H1 (cell line): Measurements from ENCODE around the gene PMFBP1. TPM values are rescaled to one million over a fixed set of nuclear protein-coding genes. Genes with fewer than 3 reads are reported as not detected.

ENCODE experiments used
- CTCF ChIA-PET: fragments of 300-600 bp; sonication (Branson Sonifier 250); formaldehyde crosslinking; loops from one replicate; lab custom pipeline; 2021; ENCODE audit not compliant: partially characterized antibody; lab: Charles Lee
- POLR2A ChIA-PET: fragments of 300-600 bp; sonication (Branson Sonifier 250); formaldehyde crosslinking; loops from one replicate; lab custom pipeline; 2021; ENCODE audit warnings: inconsistent platforms; ENCODE audit not compliant: partially characterized antibody; lab: Charles Lee
- DNase-seq, 2 experiments: peaks; one replicate each; pipeline versions ENCODE4 v3.0.0 to v3.0.0-alpha.2; 2010 to 2022; ENCODE audit warnings: low spot score in 2 of 2, low read depth in 1 of 2, mixed read lengths in 1 of 2
- FAIRE-seq: peaks from 2 replicates; lab custom pipeline; 2011; peaks lifted over from hg19 to GRCh38; lab: Jason Lieb, UNC
- H2AFZ ChIP-seq: 2 replicates; pipeline ENCODE4 v1.8.1; 2012; ENCODE audit warnings: low read length, inconsistent platforms
- H2AK5ac ChIP-seq: 2 replicates; pipeline ENCODE4 v1.6.1; 2013; ENCODE audit warnings: low read depth, low read length
- H2BK120ac ChIP-seq: replicated peaks from 2 replicates; pipeline ENCODE3; 2013; ENCODE audit warnings: low read depth, low read length, inconsistent platforms
- H2BK12ac ChIP-seq: 2 replicates; pipeline ENCODE4 v1.6.1; 2013; ENCODE audit warnings: low read depth, low read length
- H2BK15ac ChIP-seq: 2 replicates; pipeline ENCODE4 v1.6.1; 2013; ENCODE audit warnings: low read length
- H2BK20ac ChIP-seq: 2 replicates; pipeline ENCODE4 v1.6.1; 2013; ENCODE audit warnings: low read length
- H2BK5ac ChIP-seq: 2 replicates; pipeline ENCODE4 v1.6.1; 2013; ENCODE audit warnings: low read depth, low read length
- H3K14ac ChIP-seq: 2 replicates; pipeline ENCODE4 v1.6.1; 2013; ENCODE audit warnings: inconsistent platforms; ENCODE audit not compliant: insufficient read length
- H3K18ac ChIP-seq: 2 replicates; pipeline ENCODE4 v1.6.1; 2013; ENCODE audit warnings: low read length; ENCODE audit errors: extremely low read depth
- H3K23ac ChIP-seq: 2 replicates; pipeline ENCODE4 v1.6.1; 2013; ENCODE audit warnings: inconsistent platforms; ENCODE audit not compliant: insufficient read length
- H3K23me2 ChIP-seq: 2 replicates; pipeline ENCODE4 v1.6.1; 2013; ENCODE audit warnings: low read depth, low read length
- H3K27ac ChIP-seq: 2 replicates; pipeline ENCODE4 v1.6.1; 2011; ENCODE audit warnings: low read depth, low read length, inconsistent platforms
- H3K27me3 ChIP-seq, 4 experiments: replicated peaks in 1 of 4; 1 replicate in 1 of 4; 2 replicates in 3 of 4; pipeline versions ENCODE4 v1.6.1 to v1.8.1; 2011 to 2013; ENCODE audit warnings: low read length in 3 of 4, mild to moderate bottlenecking in 3 of 4, inconsistent platforms in 2 of 4, mixed read lengths in 2 of 4, moderate library complexity in 1 of 4; ENCODE audit not compliant: control insufficient read depth in 3 of 4, insufficient read depth in 3 of 4; ENCODE audit errors: extremely low read depth in 1 of 4
- H3K36me3 ChIP-seq, 4 experiments: 2 replicates each; pipeline versions ENCODE4 v1.6.1 to v1.8.1; 2011 to 2013; ENCODE audit warnings: mild to moderate bottlenecking in 4 of 4, low read length in 3 of 4, moderate library complexity in 2 of 4, control low read depth in 1 of 4, inconsistent platforms in 1 of 4; ENCODE audit not compliant: insufficient read depth in 4 of 4, control insufficient read depth in 2 of 4
- H3K4ac ChIP-seq: replicated peaks from 2 replicates; pipeline ENCODE3; 2013; ENCODE audit warnings: low read length, low read depth, mixed read lengths, inconsistent platforms; ENCODE audit not compliant: insufficient read length
- H3K4me1 ChIP-seq, 4 experiments: replicated peaks in 1 of 4; 1 replicate in 1 of 4; 2 replicates in 3 of 4; pipeline versions ENCODE4 v1.6.1 to v1.8.1; 2011 to 2013; ENCODE audit warnings: low read length in 3 of 4, inconsistent platforms in 2 of 4, mixed read lengths in 1 of 4; ENCODE audit not compliant: insufficient read depth in 4 of 4, control insufficient read depth in 3 of 4
- H3K4me2 ChIP-seq, 2 experiments: 2 replicates each; pipeline versions ENCODE4 v1.6.1 to v1.8.1; 2011 to 2013; ENCODE audit warnings: low read depth in 2 of 2, low read length in 2 of 2, control low read depth in 1 of 2, inconsistent platforms in 1 of 2, mild to moderate bottlenecking in 1 of 2; ENCODE audit not compliant: insufficient read depth in 1 of 2
- H3K4me3 ChIP-seq, 4 experiments: fragments of 200-600, 300-600 bp in 1 of 4; sonication (generic), shearing (Covaris generic), sonication (Bioruptor Twin) in 1 of 4; 2 replicates each; pipeline versions ENCODE4 v1.5.1 to v1.8.1; 2011 to 2016; ENCODE audit warnings: low read length in 4 of 4, low read depth in 3 of 4, control low read depth in 2 of 4, inconsistent platforms in 2 of 4, mild to moderate bottlenecking in 2 of 4, mixed read lengths in 1 of 4, moderate library complexity in 1 of 4; ENCODE audit not compliant: insufficient read depth in 2 of 4; ENCODE audit errors: extremely low read depth in 1 of 4
- H3K56ac ChIP-seq: replicated peaks from 2 replicates; pipeline ENCODE3; 2013; ENCODE audit warnings: low read depth, mild to moderate bottlenecking, mixed read lengths, low read length, inconsistent platforms; ENCODE audit not compliant: insufficient read length
- H3K79me1 ChIP-seq: 2 replicates; pipeline ENCODE4 v1.6.1; 2013; ENCODE audit warnings: low read depth, low read length, control low read depth
- H3K79me2 ChIP-seq, 2 experiments: 2 replicates each; pipeline versions ENCODE4 v1.6.1 to v1.8.1; 2012 to 2013; ENCODE audit warnings: low read length in 2 of 2, mild to moderate bottlenecking in 2 of 2, inconsistent platforms in 1 of 2; ENCODE audit not compliant: insufficient read depth in 2 of 2, control insufficient read depth in 1 of 2
- H3K9ac ChIP-seq, 4 experiments: replicated peaks in 1 of 4; 1 replicate in 1 of 4; 2 replicates in 3 of 4; pipeline versions ENCODE4 v1.6.1 to v1.8.1; 2011 to 2013; ENCODE audit warnings: low read depth in 3 of 4, low read length in 3 of 4, control low read depth in 2 of 4, mild to moderate bottlenecking in 2 of 4, moderate library complexity in 2 of 4, inconsistent platforms in 1 of 4; ENCODE audit errors: extremely low read depth in 1 of 4
- H3K9me3 ChIP-seq, 2 experiments: 2 replicates each; pipeline versions ENCODE4 v1.6.1 to v1.8.1; 2012 to 2013; ENCODE audit warnings: mild to moderate bottlenecking in 2 of 2, moderate library complexity in 2 of 2, control low read depth in 1 of 2, inconsistent platforms in 1 of 2, low read depth in 1 of 2, low read length in 1 of 2, mixed read lengths in 1 of 2; ENCODE audit not compliant: insufficient read depth in 2 of 2
- H4K20me1 ChIP-seq, 2 experiments: replicated peaks in 1 of 2; 2 replicates each; pipeline versions ENCODE3 to v1.8.1; 2011 to 2013; ENCODE audit warnings: inconsistent platforms in 2 of 2, low read length in 2 of 2, mild to moderate bottlenecking in 1 of 2; ENCODE audit not compliant: insufficient read depth in 2 of 2, control insufficient read depth in 1 of 2
- H4K5ac ChIP-seq: 2 replicates; pipeline ENCODE4 v1.6.1; 2013; ENCODE audit warnings: low read length, low read depth, mixed read lengths, inconsistent platforms; ENCODE audit not compliant: insufficient read length
- H4K8ac ChIP-seq: 2 replicates; pipeline ENCODE4 v1.8.0; 2013; ENCODE audit warnings: mild to moderate bottlenecking, moderate library complexity, low read length, inconsistent platforms; ENCODE audit not compliant: insufficient read depth; ENCODE audit errors: extremely low read depth
- H4K91ac ChIP-seq: replicated peaks from 2 replicates; pipeline ENCODE3; 2013; ENCODE audit warnings: low read length, mixed read lengths, inconsistent platforms; ENCODE audit not compliant: insufficient read length
- ATF2 ChIP-seq: IDR thresholded peaks from 2 replicates; pipeline ENCODE4 v1.6.1; 2012; ENCODE audit warnings: low read length, inconsistent platforms
- JUND ChIP-seq: IDR thresholded peaks from 2 replicates; pipeline ENCODE4 v1.6.1; 2011; ENCODE audit warnings: mild to moderate bottlenecking, improper control_type of control experiment, low read length
- KDM1A ChIP-seq: fragments of 200-600, 300-600 bp; sonication (generic); IDR thresholded peaks from 2 replicates; pipeline ENCODE4 v1.7.1; 2016; ENCODE audit warnings: mild to moderate bottlenecking, low read length, borderline replicate concordance
- RAD21 ChIP-seq, 2 experiments: IDR thresholded peaks in 1 of 2; conservative IDR thresholded peaks in 1 of 2; 2 replicates each; pipeline ENCODE4 v1.6.1; 2011; ENCODE audit warnings: low read depth in 2 of 2, low read length in 2 of 2, improper control_type of control experiment in 1 of 2, inconsistent platforms in 1 of 2, mild to moderate bottlenecking in 1 of 2, moderate library complexity in 1 of 2
- SIX5 ChIP-seq: IDR thresholded peaks from 2 replicates; pipeline ENCODE4 v1.6.1; 2011; ENCODE audit warnings: mild to moderate bottlenecking, low read depth, low read length
- SP4 ChIP-seq: IDR thresholded peaks from 2 replicates; pipeline ENCODE4 v1.6.1; 2012; ENCODE audit warnings: low read length, inconsistent platforms
- TAF1 ChIP-seq: IDR thresholded peaks from 2 replicates; pipeline ENCODE4 v1.6.1; 2011; ENCODE audit warnings: mild to moderate bottlenecking, low read depth, low read length
- WGBS, 2 experiments: shearing (Covaris generic) in 1 of 2; methylation state at CpG; one replicate each; pipeline versions ENCODE4 v1.1.6 to v1.1.7; 2013 to 2015; ENCODE audit warnings: low lambda C conversion rate in 2 of 2, mixed read lengths in 2 of 2, inconsistent platforms in 1 of 2, low coverage in 1 of 2, missing lambda C conversion rate in 1 of 2; ENCODE audit not compliant: insufficient replicate concordance in 2 of 2, insufficient coverage in 1 of 2, insufficient read length in 1 of 2; ENCODE audit errors: extremely low coverage in 1 of 2, missing lambda C conversion rate in 1 of 2; 5-methylcytosine and 5-hydroxymethylcytosine counted together
- polyA plus RNA-seq, 7 experiments: library from polyadenylated mRNA; depleted of rRNA in 3 of 7; stranded (reverse) in 5 of 7; unstranded in 2 of 7; fragments of >200 nt in 5 of 7; fragments of 200-250 nt in 2 of 7; gene quantifications; 1 replicate in 5 of 7; 2 replicates in 1 of 7; 4 replicates in 1 of 7; pipeline versions ENCODE4 v1.2.1 to v1.2.3, GENCODE V29; 2011 to 2013; ENCODE audit warnings: missing spikeins in 2 of 7, mixed read lengths in 2 of 7
- total RNA-seq: library from RNA; stranded (reverse); fragmentation: NEBNext Ultra II Directional; extraction: Animal tissue kit (Norgen Biotek cat#: 25700); gene quantifications from 2 replicates; pipeline ENCODE4 v1.2.1, GENCODE V29; 2021

The PMFBP1 gene
- total and polyA plus RNA-seq, 2 of the 8 experiments (the other 6 are each of a cell fraction or from before 2014, with no cell fraction given) = 0.32 to 1.6 TPM

GRCh38 chr16:72137380-72138063 is 34.4 kb downstream of the PMFBP1 start:
- no peak for DNase-seq
- no peak overlapping the region for H2BK20ac ChIP-seq
- no peak overlapping the region for H3K27ac ChIP-seq
- no peak overlapping the region for H3K4ac ChIP-seq
- no peak overlapping the region for H2AK5ac ChIP-seq
- no peak overlapping the region for H2BK12ac ChIP-seq
- H4K5ac ChIP-seq = no peak overlapping the region
- no peaks in the 10 kb centered on the region for H3K27me3 ChIP-seq
- no peaks in the 10 kb centered on the region for H4K20me1 ChIP-seq
- H2AFZ ChIP-seq = no peak overlapping the region; the same call in 1 of the 2 replicates
- FAIRE-seq = no peak
- H3K14ac ChIP-seq = no peak overlapping the region
- no peak overlapping the region for H3K23ac ChIP-seq
- 0 out of 7 replicates have a peak, but pooled peaks cover 0 to 2% (median 0%) of the 10 kb centered on the region in 4 experiments for H3K4me1 ChIP-seq
- ChIA-PET POLR2A (interaction anchor here (2.4 kb wide), 1 partner anchor 13 kb away, joined by 8 read pairs; no protein-coding TSS in a partner anchor), CTCF (interaction anchor here (1.3 to 3.9 kb wide), 3 partner anchors 10 to 12 kb away, joined by 3 to 23 read pairs (median 15); no protein-coding TSS in a partner anchor)
- H4K8ac ChIP-seq = no peak overlapping the region
- H3K4me3 ChIP-seq = no peak overlapping the region
- no peaks in the 10 kb centered on the region for H3K9me3 ChIP-seq
- no peak overlapping the region for H4K91ac ChIP-seq
- no peak overlapping the region for H2BK120ac ChIP-seq
- H2BK5ac ChIP-seq = no peak overlapping the region
- no peak overlapping the region for H2BK15ac ChIP-seq
- H3K4me2 ChIP-seq = no peak overlapping the region
- H3K56ac ChIP-seq = no peak overlapping the region
- no peaks in the 10 kb centered on the region for H3K79me1 ChIP-seq
- H3K9ac ChIP-seq = no peak overlapping the region
- 92% methylated on average over 15 of the region's 15 CpGs; no CpG with 5 or more reads in 1 of the 2 experiments for WGBS, 2 experiments
- peak overlapping the region; percentile 19; the same call in 1 of the 2 replicates for H3K18ac ChIP-seq
- no peaks in the 10 kb centered on the region for H3K79me2 ChIP-seq
- H3K23me2 ChIP-seq = no peaks in the 10 kb centered on the region
- TF ChIP-seq KDM1A = no peak
- TF ChIP-seq SP4 = no peak
- TF ChIP-seq RAD21 (IDR thresholded peaks at IDR 0.05 in 1 of 2, conservative IDR thresholded peaks at IDR 0.05 in 1 of 2; ENCODE audit: low read depth in 2 of 2, low read length in 2 of 2) = no peak
- TF ChIP-seq SIX5 = no peak
- no peak for TF ChIP-seq JUND
- no peak for TF ChIP-seq ATF2
- TF ChIP-seq TAF1 = no peak
- TF ChIP-seq, all 59 proteins: peak for 0
- no peaks in the 10 kb centered on the region for H3K36me3 ChIP-seq
